AG09319 (cell line): ENCODE measurements around the gene WIPF2.

ENCODE experiments used
- DNase-seq: peaks from one replicate; pipeline ENCODE4 v3.0.0-alpha.2; 2010; ENCODE audit warnings: low read depth; ENCODE audit errors: extremely low read depth
- CTCF ChIP-seq: IDR thresholded peaks from 2 replicates; pipeline ENCODE4 v1.5.1; 2011; ENCODE audit warnings: low read depth, mild to moderate bottlenecking, inconsistent platforms, low read length, moderate library complexity

WIPF2 gene

GRCh38 chr17:40309031-40309948 lies 90.2 kb downstream of the WIPF2 start, which contains the start of gene RARA:
Gene RARA (plus strand): TSS chr17:40309180. CDS start chr17:40331219, 22,039 bp downstream.
- TF ChIP-seq CTCF = no peak

GRCh38 chr17:40309949-40310510 lies 90.9 kb downstream of the WIPF2 start:
- no peak for DNase-seq
- TF ChIP-seq CTCF = no peak

More at GRCh38 chr17:40309031-40309948, 90.2 kb downstream of the WIPF2 start, which contains the start of gene RARA:
- no peak for DNase-seq

GRCh38 chr17:40310882-40311391 lies 91.8 kb downstream of the WIPF2 start:
- DNase-seq = no peak
- no peak for TF ChIP-seq CTCF

GRCh38 chr17:40311575-40311974 lies 92.5 kb downstream of the WIPF2 start:
- no peak for TF ChIP-seq CTCF
- no peak for DNase-seq

- TF ChIP-seq CTCF = no peak
- no peak for DNase-seq
Observed at GRCh38 chr17:40312131-40312731, 93.1 kb downstream of the WIPF2 start.

GRCh38 chr17:40312893-40313667 lies 94.0 kb downstream of the WIPF2 start:
- no peak for TF ChIP-seq CTCF

More at GRCh38 chr17:40312893-40313667, 94.0 kb downstream of the WIPF2 start:
- DNase-seq = no peak
